Fibroblast of pulmonary artery (primary cell): ENCODE data around the gene PKHD1.

ENCODE experiments used
- DNase-seq: peaks from one replicate; pipeline ENCODE4 v3.0.0-alpha.2; 2010; ENCODE audit warnings: low read depth
- H3K4me3 ChIP-seq: replicated peaks from 2 replicates; pipeline ENCODE4 v1.5.1; 2011; ENCODE audit warnings: low read depth, mild to moderate bottlenecking, control low read depth, low read length, moderate library complexity
- CTCF ChIP-seq: IDR thresholded peaks from 2 replicates; pipeline ENCODE4 v1.5.1; 2011; ENCODE audit warnings: mild to moderate bottlenecking, control low read depth, low read length, inconsistent platforms; ENCODE audit errors: missing control alignments

Gene PKHD1

GRCh38 chr6:52123251-52123650 lies 35.8 kb upstream of the PKHD1 start:
- DNase-seq, result no peak
- TF ChIP-seq CTCF, result no peak
- no peak overlapping the region for H3K4me3 ChIP-seq

- no peak for TF ChIP-seq CTCF
- no peak overlapping the region for H3K4me3 ChIP-seq
- no peak for DNase-seq
Observed at GRCh38 chr6:52117352-52117751, 29.9 kb upstream of the PKHD1 start.

GRCh38 chr6:52116605-52116948 lies 29.2 kb upstream of the PKHD1 start:
- H3K4me3 ChIP-seq, result no peak overlapping the region
- no peak for DNase-seq
- TF ChIP-seq CTCF, result no peak

GRCh38 chr6:52115891-52116604 lies 28.6 kb upstream of the PKHD1 start:
- no peak for TF ChIP-seq CTCF
- no peak overlapping the region for H3K4me3 ChIP-seq
- DNase-seq, result no peak

- H3K4me3 ChIP-seq, result no peak overlapping the region
- TF ChIP-seq CTCF, result no peak
- no peak for DNase-seq
Observed at GRCh38 chr6:52115145-52115741, 27.8 kb upstream of the PKHD1 start.

- DNase-seq, result no peak
- no peak overlapping the region for H3K4me3 ChIP-seq
- TF ChIP-seq CTCF, result no peak
Observed at GRCh38 chr6:52109171-52109571, 21.8 kb upstream of the PKHD1 start.

- no peak for DNase-seq
- TF ChIP-seq CTCF, result no peak
- no peak overlapping the region for H3K4me3 ChIP-seq
Observed at GRCh38 chr6:52108128-52108527, 20.7 kb upstream of the PKHD1 start.
